H9 (cell line): ENCODE results near the gene HOMER3. TPM values are rescaled to one million over a fixed set of nuclear protein-coding genes. Genes with fewer than 3 reads are reported as not detected.

ENCODE experiments used
- DNase-seq: peaks from one replicate; pipeline ENCODE4 v3.0.0-alpha.2; 2017
- H2AFZ ChIP-seq: one replicate; pipeline ENCODE4 v1.6.1; 2013; ENCODE audit warnings: mild to moderate bottlenecking, low read length, control low read depth, moderate library complexity
- H2AK5ac ChIP-seq: 2 replicates; pipeline ENCODE4 v1.6.1; 2013; ENCODE audit warnings: low read length, control low read depth, mixed read lengths; ENCODE audit not compliant: insufficient read length
- H2BK120ac ChIP-seq: one replicate; pipeline ENCODE4 v1.6.1; 2013; ENCODE audit warnings: low read depth, mild to moderate bottlenecking, low read length, control low read depth, inconsistent platforms; ENCODE audit not compliant: poor library complexity, severe bottlenecking
- H2BK12ac ChIP-seq: 2 replicates; pipeline ENCODE4 v1.6.1; 2013; ENCODE audit warnings: low read length, control low read depth, mixed read lengths, low read depth; ENCODE audit not compliant: insufficient read length
- H2BK15ac ChIP-seq: 2 replicates; pipeline ENCODE4 v1.6.1; 2013; ENCODE audit warnings: low read depth, low read length, control low read depth
- H2BK20ac ChIP-seq: one replicate; pipeline ENCODE4 v1.6.1; 2013; ENCODE audit warnings: low read depth, mild to moderate bottlenecking, low read length, control low read depth, inconsistent platforms; ENCODE audit not compliant: poor library complexity, severe bottlenecking
- H2BK5ac ChIP-seq: 2 replicates; pipeline ENCODE4 v1.6.1; 2013; ENCODE audit warnings: low read length, control low read depth, mixed read lengths; ENCODE audit not compliant: insufficient read length
- H3K14ac ChIP-seq: 2 replicates; pipeline ENCODE4 v1.6.1; 2013; ENCODE audit warnings: low read length, control low read depth; ENCODE audit not compliant: insufficient read depth
- H3K18ac ChIP-seq: 2 replicates; pipeline ENCODE4 v1.6.1; 2013; ENCODE audit warnings: low read depth, mild to moderate bottlenecking, mixed read lengths, low read length, control low read depth; ENCODE audit not compliant: insufficient read length
- H3K23ac ChIP-seq: 2 replicates; pipeline ENCODE4 v1.6.1; 2013; ENCODE audit warnings: low read length, control low read depth, mixed read lengths, low read depth; ENCODE audit not compliant: insufficient read length
- H3K23me2 ChIP-seq: 2 replicates; pipeline ENCODE4 v1.6.1; 2013; ENCODE audit warnings: low read depth, mild to moderate bottlenecking, mixed read lengths, low read length, control low read depth; ENCODE audit not compliant: insufficient read length, poor library complexity, severe bottlenecking
- H3K27ac ChIP-seq: 2 replicates; pipeline ENCODE4 v1.5.1; 2013; ENCODE audit warnings: low read length, control low read depth, mixed read lengths, low read depth; ENCODE audit not compliant: insufficient read length
- H3K27me3 ChIP-seq: 2 replicates; pipeline ENCODE4 v1.6.1; 2013; ENCODE audit warnings: low read length, control low read depth, inconsistent platforms; ENCODE audit not compliant: insufficient read depth
- H3K4ac ChIP-seq: 2 replicates; pipeline ENCODE4 v1.6.1; 2013; ENCODE audit warnings: low read depth, mild to moderate bottlenecking, control low read depth, inconsistent platforms, low read length, moderate library complexity
- H3K4me1 ChIP-seq: 2 replicates; pipeline ENCODE4 v1.6.1; 2013; ENCODE audit warnings: low read length, control low read depth, inconsistent platforms; ENCODE audit not compliant: insufficient read depth
- H3K4me2 ChIP-seq: 2 replicates; pipeline ENCODE4 v1.6.1; 2013; ENCODE audit warnings: low read length, control low read depth, mixed read lengths; ENCODE audit not compliant: insufficient read length, insufficient read depth
- H3K56ac ChIP-seq: 2 replicates; pipeline ENCODE4 v1.6.1; 2013; ENCODE audit warnings: low read depth, mild to moderate bottlenecking, mixed read lengths, low read length, control low read depth; ENCODE audit not compliant: insufficient read length
- H3K79me1 ChIP-seq: 2 replicates; pipeline ENCODE4 v1.6.1; 2013; ENCODE audit warnings: low read depth, mild to moderate bottlenecking, moderate library complexity, low read length, control low read depth, inconsistent platforms; ENCODE audit not compliant: insufficient read depth, poor library complexity, severe bottlenecking
- H3K79me2 ChIP-seq: 2 replicates; pipeline ENCODE4 v1.6.1; 2013; ENCODE audit warnings: low read length, control low read depth, inconsistent platforms; ENCODE audit not compliant: insufficient read depth
- H3K9ac ChIP-seq: 2 replicates; pipeline ENCODE4 v1.6.1; 2013; ENCODE audit warnings: low read length, control low read depth, mixed read lengths; ENCODE audit not compliant: insufficient read length; ENCODE audit errors: extremely low read depth
- H3K9me3 ChIP-seq: one replicate; pipeline ENCODE4 v1.6.1; 2013; ENCODE audit warnings: low read depth, low read length, inconsistent platforms; ENCODE audit not compliant: control insufficient read depth
- H3T11ph ChIP-seq: one replicate; pipeline ENCODE4 v1.6.1; 2013; ENCODE audit warnings: mild to moderate bottlenecking, low read length, control low read depth, inconsistent platforms
- H4K20me1 ChIP-seq: one replicate; pipeline ENCODE4 v1.6.1; 2013; ENCODE audit not compliant: control insufficient read depth, insufficient read length, insufficient read depth
- H4K5ac ChIP-seq: 2 replicates; pipeline ENCODE4 v1.6.1; 2013; ENCODE audit warnings: low read depth, mild to moderate bottlenecking, mixed read lengths, low read length, control low read depth; ENCODE audit not compliant: insufficient read length
- H4K8ac ChIP-seq: replicated peaks from 2 replicates; pipeline ENCODE4 v1.6.1; 2013; ENCODE audit warnings: low read length, control low read depth, mixed read lengths, low read depth; ENCODE audit not compliant: insufficient read length
- H4K91ac ChIP-seq: 2 replicates; pipeline ENCODE4 v1.6.1; 2013; ENCODE audit warnings: low read depth, mild to moderate bottlenecking, moderate library complexity, mixed read lengths, low read length, control low read depth; ENCODE audit not compliant: insufficient read length
- H3K27ac Mint-ChIP-seq, 3 experiments: 2 replicates in 2 of 3; 3 replicates in 1 of 3; pipeline ENCODE4 v1.8.0; 2020 to 2021; ENCODE audit warnings: mixed read lengths in 3 of 3, mild to moderate bottlenecking in 1 of 3, moderate library complexity in 1 of 3
- H3K27me3 Mint-ChIP-seq: 2 replicates; pipeline ENCODE4 v1.8.0; 2021; ENCODE audit warnings: low read depth, mild to moderate bottlenecking, moderate library complexity, mixed read lengths
- H3K36me3 Mint-ChIP-seq, 3 experiments: 2 replicates in 2 of 3; 3 replicates in 1 of 3; pipeline ENCODE4 v1.8.0; 2020 to 2021; ENCODE audit warnings: low read depth in 3 of 3, mixed read lengths in 3 of 3; ENCODE audit not compliant: insufficient read depth in 1 of 3
- H3K4me1 Mint-ChIP-seq, 2 experiments: 2 replicates each; pipeline ENCODE4 v1.8.0; 2020; ENCODE audit warnings: mixed read lengths in 2 of 2
- H3K4me3 Mint-ChIP-seq, 2 experiments: 2 replicates in 1 of 2; 3 replicates in 1 of 2; pipeline ENCODE4 v1.8.0; 2020 to 2021; ENCODE audit warnings: mild to moderate bottlenecking in 2 of 2, mixed read lengths in 2 of 2, moderate library complexity in 1 of 2
- H3K9me3 Mint-ChIP-seq, 2 experiments: 2 replicates in 1 of 2; 3 replicates in 1 of 2; pipeline ENCODE4 v1.8.0; 2020; ENCODE audit warnings: mild to moderate bottlenecking in 2 of 2, mixed read lengths in 2 of 2, moderate library complexity in 1 of 2
- WGBS: extraction: QIAGEN DNeasy Blood & Tissue Kit; methylation state at CpG from one replicate; pipeline ENCODE4 v1.1.7; 2013; ENCODE audit warnings: missing lambda C conversion rate, low lambda C conversion rate, mixed read lengths; ENCODE audit not compliant: insufficient read length; ENCODE audit errors: extremely low coverage; 5-methylcytosine and 5-hydroxymethylcytosine counted together
- long read RNA-seq: library from polyadenylated mRNA; unstranded; transcript quantifications from one replicate; pipeline ENCODE4 v2.0.0, GENCODE V29; 2020
- total RNA-seq: library from RNA; stranded (reverse); gene quantifications from 2 replicates; pipeline ENCODE4 v1.2.1, GENCODE V29; 2021
- TF ChIP-seq, protein P1 (sequence below): fragments of 200-600 bp; sonication (generic); conservative IDR thresholded peaks from 3 replicates; pipeline ENCODE4 v1.8.0; 2021; ENCODE audit warnings: antibody characterized with exemption, mild to moderate bottlenecking

The HOMER3 gene
- total RNA-seq = 19.6 and 20.2 TPM in 2 replicates
- long read RNA-seq, partial matches to known transcripts = 2 of 48 reads
- long read RNA-seq, other reads (novel, unspliced or antisense) = 40 of 48 reads

DNA sequence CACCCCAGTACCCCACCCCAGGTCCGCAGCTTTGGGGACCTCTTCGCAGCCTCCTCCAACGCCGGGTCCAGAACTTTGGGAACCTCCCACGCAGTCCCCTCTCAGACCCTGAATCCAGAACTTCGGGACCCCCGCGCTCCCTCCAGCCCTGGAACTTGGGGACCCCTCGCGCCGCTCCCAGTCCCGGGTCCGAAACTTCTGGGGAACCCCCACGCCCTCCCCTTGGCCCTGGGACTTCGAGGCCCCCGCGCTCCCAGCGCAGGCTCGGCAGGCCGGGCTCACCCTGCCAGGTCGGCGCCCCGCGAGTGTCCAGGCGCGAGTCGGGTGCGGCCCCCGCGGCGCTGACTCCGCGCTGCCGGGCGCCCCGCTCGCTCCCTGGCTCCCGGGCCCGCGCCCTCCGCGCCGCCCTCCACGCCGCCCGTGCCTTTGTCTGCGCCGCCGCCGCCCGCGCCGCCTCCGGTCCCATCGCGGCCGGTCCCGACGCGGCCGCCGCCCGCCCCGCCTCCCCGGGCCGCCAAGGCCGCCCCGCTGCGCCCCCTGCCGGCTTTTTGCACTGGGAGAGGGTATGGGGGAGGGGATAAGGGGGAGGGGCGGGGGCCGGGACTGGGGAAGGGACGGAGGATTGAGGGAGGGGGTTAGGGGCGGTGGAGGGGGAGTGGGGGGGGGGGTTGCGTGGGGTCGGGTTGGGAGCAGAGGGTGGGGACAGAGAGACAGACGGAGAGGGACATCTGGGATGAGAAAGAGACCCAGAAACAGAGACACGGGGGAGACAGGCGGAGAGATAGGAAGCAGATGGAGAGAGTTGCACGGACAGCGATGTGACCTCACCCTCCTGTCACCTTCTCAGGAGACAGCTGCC, at the start of gene HOMER3:
Gene HOMER3, minus strand, starts transcription at position 449 of the 859 bp plus-strand sequence. CDS start 2,235 bp downstream, outside the sequence.
- Mint-ChIP-seq H3K27ac (peak within 1 kb of the TSS in 2 of 3 experiments; percentile 48 to 74; a peak in 3 of 7 replicates), H3K4me3 (peak within 1 kb of the TSS; percentile 76 to 95), H3K9me3 (no peaks in the 10 kb centered on the region; a peak in 1 of 5 replicates), H3K36me3 (peaks cover 7 to 23% (median 11%) of the 10 kb centered on the region in 3 experiments), H3K4me1 (peaks cover 11 to 29% of the 10 kb centered on the region in 2 experiments), H3K27me3 (peaks cover 46% of the 10 kb centered on the region)
- H2BK12ac ChIP-seq = no peak within 1 kb of the TSS
- H2BK15ac ChIP-seq = no peak within 1 kb of the TSS
- no peak within 1 kb of the TSS for H3T11ph ChIP-seq
- TF ChIP-seq, protein P1, sequence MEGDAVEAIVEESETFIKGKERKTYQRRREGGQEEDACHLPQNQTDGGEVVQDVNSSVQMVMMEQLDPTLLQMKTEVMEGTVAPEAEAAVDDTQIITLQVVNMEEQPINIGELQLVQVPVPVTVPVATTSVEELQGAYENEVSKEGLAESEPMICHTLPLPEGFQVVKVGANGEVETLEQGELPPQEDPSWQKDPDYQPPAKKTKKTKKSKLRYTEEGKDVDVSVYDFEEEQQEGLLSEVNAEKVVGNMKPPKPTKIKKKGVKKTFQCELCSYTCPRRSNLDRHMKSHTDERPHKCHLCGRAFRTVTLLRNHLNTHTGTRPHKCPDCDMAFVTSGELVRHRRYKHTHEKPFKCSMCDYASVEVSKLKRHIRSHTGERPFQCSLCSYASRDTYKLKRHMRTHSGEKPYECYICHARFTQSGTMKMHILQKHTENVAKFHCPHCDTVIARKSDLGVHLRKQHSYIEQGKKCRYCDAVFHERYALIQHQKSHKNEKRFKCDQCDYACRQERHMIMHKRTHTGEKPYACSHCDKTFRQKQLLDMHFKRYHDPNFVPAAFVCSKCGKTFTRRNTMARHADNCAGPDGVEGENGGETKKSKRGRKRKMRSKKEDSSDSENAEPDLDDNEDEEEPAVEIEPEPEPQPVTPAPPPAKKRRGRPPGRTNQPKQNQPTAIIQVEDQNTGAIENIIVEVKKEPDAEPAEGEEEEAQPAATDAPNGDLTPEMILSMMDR = no peak; the same call in 2 of the 3 replicates
- no peak within 1 kb of the TSS for H2BK120ac ChIP-seq
- H3K56ac ChIP-seq = no peak within 1 kb of the TSS
- H3K79me1 ChIP-seq = no peaks in the 10 kb centered on the region
- H2AFZ ChIP-seq = no peak within 1 kb of the TSS
- H3K79me2 ChIP-seq = no peaks in the 10 kb centered on the region
- no peaks in the 10 kb centered on the region for H3K27me3 ChIP-seq
- no peak within 1 kb of the TSS for H3K23ac ChIP-seq
- H3K4ac ChIP-seq = no peak within 1 kb of the TSS
- no peaks in the 10 kb centered on the region for H4K20me1 ChIP-seq
- no peak within 1 kb of the TSS for H4K91ac ChIP-seq
- H3K14ac ChIP-seq = no peak within 1 kb of the TSS
- no peak within 1 kb of the TSS for H3K27ac ChIP-seq
- no peak within 1 kb of the TSS for H2AK5ac ChIP-seq
- peaks cover 7% of the 10 kb centered on the region for H3K23me2 ChIP-seq
- H4K8ac ChIP-seq = no peak within 1 kb of the TSS
- peak within 1 kb of the TSS; percentile 73 for H3K18ac ChIP-seq
- no CpG with 5 or more reads among the region's 81 CpGs for WGBS
- DNase-seq = peak; percentile 54
- H3K9ac ChIP-seq = no peak within 1 kb of the TSS
- H3K9me3 ChIP-seq = no peaks in the 10 kb centered on the region
- no peak within 1 kb of the TSS for H4K5ac ChIP-seq
- H3K4me1 ChIP-seq = no peaks in the 10 kb centered on the region
- peak within 1 kb of the TSS; percentile 86 for H3K4me2 ChIP-seq
- H2BK5ac ChIP-seq = no peak within 1 kb of the TSS
- no peak within 1 kb of the TSS for H2BK20ac ChIP-seq
